NCI-H2029 (cell line): Measurements from ENCODE around the gene S100A16.
"Not testable (repeated sequence)": the region's sequence is repeated elsewhere in the genome, so short reads cannot be mapped to it uniquely, and the experiment has no call there.

Experiments used
- DNase-seq: peaks from one replicate; lab custom pipeline; 2025; lab: John Stamatoyannopoulos, UW

S100A16 gene, protein sequence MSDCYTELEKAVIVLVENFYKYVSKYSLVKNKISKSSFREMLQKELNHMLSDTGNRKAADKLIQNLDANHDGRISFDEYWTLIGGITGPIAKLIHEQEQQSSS

DNA sequence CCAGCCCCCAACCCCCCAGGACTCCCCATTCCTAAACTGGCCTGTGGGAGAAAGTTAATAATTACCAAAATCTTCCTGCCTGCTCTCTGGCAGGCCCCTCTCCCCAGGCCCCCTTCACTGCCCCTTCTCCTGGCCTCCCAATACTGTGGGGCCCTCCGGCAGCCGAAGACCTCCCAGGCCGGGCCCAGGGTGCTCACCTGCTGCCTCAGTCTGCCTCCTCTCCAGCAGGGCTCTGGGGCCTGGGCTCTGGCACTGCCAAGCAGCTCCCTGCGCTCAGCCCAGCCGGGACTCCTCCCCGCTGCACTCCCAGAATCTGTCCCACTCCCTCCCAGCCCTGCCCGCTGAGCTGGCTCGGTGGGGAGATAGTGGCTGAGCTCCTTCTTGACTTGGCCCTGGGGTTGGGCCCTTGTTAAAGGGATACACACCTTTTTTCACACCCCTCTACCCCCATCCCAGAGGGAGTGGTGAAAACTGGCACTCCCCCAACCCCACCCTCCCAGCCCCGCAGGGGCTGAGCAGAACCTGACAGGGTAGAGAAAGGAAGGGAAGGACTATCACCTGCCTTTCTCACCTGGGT, at the start of gene S100A16:
TSS of gene S100A16 (minus strand) at position 383 of the 577 bp plus-strand sequence. CDS start 4,986 bp downstream, outside the sequence.
- DNase-seq: no peak

DNA sequence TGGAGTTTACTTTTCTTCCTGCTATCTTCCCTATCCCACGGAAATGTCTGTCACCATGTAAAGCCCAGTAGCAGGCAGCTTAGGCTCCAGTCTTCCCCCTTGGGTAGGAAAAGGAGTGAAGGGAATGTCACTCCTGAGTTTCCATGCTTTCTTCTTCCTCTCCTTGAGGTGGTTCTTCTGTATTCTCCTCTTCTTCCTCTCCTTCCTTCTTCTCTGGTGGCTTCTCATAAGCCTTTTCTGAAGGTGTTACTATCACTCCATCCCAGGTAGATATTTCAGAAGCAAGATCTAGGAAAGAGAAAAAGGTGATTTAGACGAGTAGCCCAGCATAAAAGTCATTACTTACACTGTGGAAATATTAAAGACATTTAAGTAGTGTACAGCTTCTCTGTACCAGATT, 49.3 kb upstream of the S100A16 start:
- no peak for DNase-seq

DNA sequence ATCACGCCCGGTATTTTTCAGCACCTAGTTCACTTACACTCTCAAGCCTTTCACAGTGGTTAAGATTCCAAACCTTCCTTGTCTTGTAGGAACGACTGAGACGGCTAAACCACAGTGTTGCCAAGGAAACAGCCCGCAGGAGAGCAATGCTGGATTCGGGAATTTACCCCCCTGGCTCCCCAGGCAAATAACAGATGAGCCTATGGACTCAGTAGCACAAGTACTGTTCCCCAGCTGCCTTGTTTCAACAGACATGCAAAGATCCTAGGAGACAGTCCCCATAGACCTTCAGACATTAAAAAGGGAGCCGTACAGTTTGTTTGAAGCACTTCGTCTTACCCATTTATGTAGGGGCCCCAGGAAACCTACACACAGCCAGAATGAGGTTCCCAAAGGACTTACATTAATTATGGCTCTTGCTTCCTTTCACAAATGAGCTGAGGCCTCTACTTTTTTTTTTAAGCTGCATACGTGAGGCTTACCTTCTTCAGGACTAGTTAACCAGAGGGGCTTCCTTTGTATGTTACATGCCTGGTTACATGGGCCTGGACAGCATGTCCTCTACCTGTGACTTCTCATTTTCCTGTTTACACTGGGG, 48.3 kb upstream of the S100A16 start:
- DNase-seq: no peak

DNA sequence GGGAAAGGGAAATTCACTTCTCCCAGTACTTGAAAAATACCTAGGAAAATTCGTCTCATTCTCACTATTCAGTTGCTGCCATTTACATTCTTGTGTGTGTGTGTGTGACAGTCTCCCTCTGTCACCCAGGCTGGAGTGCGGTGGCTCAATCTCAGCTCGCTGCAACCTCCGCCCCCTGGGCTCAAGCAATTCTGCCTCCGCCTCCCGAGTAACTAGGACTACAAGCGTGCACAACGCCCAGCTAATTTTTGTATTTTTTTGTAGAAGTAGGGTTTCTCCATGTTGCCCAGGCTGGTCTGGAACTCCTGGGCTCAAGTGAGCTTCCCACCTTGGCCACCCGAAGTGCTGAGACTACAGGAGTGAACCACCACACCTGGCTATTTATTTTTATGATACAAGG, 46.7 kb upstream of the S100A16 start:
- DNase-seq: no peak

DNA sequence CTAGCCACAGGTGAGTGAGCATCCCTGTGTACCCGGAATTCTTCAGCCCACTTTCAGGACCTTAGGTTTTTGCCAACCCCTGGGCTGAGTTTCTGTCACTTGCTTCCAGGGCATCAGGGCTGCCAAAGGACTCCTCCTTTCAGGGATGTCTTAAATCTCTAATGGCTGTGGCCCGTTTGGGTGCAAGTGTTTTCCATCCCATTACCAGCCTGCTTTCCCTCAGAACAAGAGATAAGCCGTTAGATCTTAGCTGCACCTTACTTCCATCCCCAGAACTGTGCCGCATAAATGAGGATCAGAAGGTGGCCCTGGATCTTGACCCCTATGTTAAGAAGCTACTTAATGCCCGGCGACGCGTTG, 46.2 kb upstream of the S100A16 start:
- no peak for DNase-seq

DNA sequence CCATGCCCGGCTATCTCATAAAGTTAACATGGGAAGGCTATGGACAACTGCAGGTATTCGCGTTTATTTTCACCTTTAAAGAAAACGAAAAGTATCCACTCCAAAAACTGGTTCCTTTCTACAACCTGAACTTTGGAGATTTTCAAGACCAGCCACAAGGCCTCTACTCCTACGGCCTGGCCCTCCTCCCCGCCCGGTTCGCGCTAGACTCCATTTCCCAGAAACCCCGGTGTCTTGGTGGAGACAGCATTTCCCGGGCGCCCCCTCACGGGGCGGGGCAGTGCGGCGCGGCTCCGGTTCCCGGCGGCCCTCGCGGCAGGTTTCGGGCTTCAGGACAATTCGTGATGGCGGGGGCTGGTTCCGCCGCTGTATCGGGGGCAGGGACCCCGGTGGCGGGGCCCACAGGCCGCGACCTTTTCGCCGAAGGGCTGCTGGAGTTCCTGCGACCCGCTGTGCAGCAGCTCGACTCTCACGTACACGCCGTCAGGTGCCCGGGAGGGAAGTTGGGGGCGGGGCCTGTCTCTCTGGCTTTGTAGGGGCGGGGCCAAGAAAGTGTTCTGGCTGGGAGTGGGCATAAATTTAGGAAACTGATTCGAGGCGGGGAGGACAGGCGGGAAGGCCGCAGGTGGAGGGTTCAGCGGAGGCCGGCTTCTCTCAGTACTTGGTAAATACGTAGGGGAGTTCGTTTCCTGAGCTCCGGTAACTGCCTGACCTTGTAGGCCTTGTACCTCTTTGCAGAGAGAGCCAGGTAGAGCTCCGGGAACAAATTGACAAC, 45.6 kb upstream of the S100A16 start, which contains the start of gene SNAPIN:
TSS of gene SNAPIN (plus strand) at position 304 of the 775 bp plus-strand sequence. CDS start at position 345, 41 bp downstream.
- DNase-seq: peak; percentile 67

DNA sequence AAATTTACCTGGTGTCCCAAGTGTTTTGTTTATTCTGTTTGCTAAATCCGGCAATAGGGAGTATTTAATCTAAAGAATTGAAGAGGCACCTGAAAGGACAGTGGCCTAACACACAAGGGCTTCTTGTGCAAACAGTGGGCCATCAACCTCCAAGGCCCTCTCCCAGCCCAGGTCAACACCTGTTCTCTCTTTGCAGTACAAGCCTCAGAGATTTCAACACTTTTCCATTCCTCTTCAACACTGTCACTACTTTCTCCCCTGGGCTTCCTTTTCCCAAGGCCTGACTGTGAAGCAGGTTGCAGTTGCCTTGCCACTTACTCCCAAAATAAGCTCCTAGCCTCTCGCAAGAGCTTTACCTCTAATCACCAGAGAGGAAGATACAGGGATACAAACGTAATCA, 42.4 kb upstream of the S100A16 start:
- peak; percentile 36 for DNase-seq

DNA sequence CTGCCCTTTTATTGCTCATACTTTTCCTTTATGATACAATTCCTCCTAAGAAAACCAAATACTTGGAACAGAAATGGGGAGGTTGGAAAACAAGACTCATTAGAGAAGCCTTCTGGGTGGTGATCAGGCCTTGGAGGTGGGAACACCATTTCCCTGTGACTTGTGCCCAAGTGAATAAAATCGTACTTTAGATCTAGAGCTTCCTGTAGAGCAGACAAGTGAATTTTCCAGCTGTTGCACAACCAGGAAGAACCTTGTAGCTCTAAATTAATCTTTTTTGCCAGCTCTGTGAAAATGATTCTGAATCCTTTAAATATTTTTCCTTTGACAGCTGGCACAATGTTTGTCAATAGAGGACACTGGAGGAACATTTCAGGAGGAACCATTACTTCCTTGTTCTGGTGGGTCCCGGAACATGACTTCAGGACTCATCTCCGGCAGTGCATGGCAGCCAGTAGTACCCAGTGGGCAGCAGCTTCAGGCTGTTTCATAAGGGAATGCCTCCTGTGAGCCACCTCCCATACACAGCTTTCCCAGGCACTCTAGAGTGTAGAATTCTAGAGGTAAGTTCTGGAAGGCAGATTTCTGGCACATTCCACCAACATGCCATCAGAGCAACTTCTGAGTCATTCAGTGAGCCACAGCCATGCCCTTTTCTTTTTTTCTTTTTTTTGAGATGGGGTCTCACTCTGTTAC, 40.0 kb upstream of the S100A16 start:
- peak; percentile 18 for DNase-seq

DNA sequence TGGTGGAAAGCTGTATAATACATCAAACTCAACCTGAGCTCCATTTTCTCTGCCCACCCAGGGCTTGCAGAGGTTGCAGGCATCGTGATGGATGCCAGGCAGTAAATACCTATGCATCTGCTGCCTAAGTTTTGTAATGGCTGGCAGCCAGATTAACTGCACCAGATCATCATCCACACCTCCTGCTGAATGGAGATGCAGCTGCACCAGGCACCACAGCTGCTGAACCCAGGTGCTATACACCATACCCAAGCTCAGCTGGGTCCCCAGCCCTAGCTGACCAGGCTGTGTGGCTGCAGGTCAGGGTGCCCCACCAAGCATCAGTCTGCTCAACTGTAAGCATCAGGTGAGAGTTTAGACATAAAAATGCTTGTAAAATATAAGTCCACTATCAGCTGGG, 38.8 kb upstream of the S100A16 start:
- DNase-seq: no peak

DNA sequence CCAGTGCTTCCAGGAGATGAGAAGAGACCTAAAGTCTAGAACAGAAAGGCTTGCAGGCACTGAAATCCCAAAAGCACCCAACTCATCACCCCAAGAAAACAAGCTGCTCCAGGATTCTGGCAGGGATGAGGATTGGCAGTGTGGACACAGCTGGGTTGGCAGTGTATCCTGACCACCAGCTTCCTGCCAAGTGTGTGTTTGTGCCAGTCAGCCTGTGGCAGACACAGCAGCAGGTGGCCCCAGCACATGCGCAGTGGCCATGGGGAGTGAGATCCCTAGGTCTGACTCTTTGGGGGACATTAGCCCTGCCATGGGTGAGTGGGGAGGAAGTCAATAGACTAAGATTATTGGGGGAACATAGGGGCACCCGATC, 36.9 kb upstream of the S100A16 start:
- peak; percentile 94 for DNase-seq

DNA sequence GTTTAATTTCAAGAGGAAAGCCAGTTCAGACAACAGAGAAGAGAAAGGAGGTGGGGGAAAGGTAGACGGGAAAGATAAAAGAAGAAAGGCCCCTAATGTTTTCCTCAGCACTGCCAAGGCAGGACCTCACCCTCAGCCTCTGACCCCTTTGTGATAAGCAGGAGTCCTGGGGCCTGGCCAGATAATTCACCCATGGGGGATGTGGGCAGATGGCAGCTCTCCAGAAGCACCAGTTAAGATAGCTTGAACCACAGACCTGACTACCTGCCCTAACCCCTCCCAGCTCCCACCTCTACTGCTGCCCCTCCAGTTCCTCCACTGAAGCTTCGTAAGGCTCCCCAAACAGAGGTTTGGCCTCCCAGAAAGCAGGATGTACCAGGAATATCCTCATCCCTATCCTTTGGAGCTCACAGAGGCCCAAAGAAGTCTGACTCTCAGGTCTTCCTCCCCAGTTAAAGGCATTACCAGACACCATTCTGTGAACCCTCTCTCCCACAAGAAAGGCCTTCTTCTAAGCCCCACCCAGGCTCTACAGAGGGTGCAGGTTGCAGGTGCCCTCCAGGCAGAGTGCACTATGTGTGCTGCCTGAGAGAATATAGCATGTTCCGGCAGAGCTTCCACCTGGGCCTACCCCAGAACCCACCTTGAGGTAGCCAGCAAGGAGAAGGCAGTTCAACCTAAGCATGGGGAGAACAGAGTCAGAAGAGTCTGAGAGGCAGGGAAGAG, 36.4 kb upstream of the S100A16 start:
- DNase-seq: peak; percentile 66

DNA sequence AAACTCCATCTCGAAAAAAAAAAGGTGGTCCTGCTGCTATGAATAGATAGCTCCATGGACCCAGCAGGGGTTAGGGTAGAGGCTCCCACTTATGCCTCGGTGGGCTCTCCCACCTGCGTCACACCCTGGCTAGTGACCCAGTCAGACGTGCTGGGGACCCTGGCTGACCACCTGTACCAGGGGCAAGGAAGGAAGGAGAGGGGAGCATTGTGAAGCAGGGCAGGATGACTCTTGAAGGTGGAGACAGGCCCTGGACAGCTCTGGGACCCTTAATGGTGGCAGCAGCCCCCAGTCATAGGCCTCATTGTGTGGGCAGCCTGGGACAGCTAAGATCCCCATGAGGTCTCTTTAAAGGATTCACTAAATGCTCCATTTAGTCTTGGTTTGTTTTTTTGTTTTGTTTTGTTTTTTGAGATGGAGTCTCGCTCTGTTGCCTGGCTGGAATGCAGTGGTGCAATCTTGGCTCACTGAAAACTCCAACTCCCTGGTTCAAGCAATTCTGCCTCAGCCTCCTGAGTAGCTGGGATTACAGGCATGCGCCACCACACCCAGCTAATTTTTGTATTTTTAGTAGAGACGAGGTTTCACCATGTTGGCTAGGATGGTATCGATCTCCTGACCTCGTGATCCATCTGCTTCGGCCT, 35.2 kb upstream of the S100A16 start:
- DNase-seq: no peak

DNA sequence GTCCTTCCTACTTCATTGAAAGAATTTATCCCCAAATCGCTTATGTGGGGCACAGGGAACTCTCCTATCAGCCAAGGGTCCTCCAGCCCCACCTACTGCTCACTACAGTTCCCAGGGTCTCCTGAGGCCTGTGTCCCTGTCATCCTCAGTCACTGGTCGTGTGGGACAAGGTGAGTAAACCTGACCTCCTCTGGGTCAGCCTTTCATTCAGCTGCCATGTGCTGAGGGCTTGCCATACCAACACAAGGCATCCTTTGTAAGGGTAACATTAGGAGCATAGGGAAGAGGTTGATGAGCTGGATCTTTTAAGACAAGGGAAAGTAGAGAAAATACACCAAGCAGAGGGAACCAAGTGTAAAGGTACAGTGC, 34.4 kb upstream of the S100A16 start:
- DNase-seq: no peak

DNA sequence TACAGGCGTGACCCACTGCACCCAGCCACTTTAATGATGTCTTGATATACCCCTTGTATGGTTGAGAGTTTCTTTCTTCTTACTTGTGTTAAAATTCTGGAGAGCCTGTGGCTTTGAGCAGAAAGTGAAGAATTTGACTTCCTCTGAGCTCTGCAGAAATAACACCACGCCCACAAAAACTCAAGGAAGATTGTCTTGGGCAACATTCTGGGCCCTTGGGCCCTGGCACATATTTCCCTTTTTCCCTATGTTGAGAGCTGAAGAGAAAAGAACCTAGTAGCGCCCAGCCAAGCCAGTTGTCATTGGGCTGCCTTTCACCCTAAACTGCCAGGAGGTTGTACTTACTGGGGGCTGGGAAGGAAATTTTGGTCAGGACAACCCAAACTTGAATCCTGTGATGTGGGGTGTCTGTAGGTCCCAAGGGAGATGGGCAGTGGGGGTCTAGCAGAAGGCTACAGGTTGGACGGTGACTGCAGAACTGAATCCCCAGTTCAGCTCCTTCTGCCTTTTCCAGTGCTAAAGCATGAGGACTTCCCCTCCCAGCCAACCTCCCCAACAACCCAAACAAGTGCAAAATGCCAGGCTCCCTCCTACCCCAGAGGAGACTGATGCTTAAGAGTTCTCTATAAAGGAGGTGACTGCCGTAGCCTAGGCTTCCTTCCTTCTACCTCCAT, 33.9 kb upstream of the S100A16 start:
- DNase-seq: no peak

DNA sequence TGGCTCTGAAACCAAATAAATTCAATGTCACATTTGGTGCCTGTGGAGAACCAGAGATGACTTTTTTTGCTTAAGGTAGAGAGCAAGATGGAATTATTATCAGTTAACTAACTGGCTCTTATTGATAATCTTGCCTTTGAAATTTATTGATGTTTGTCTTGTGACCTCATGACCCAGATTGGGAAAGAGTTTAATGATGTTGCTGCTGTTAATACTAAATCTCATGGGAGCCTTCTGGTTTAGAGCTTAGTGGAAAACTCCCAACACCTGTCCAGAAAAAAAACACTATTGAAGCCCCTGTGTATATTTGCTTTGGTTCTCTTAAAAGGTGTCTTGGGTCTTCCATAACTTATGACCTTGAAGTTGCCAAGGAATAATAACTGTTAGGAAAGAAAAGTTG, 30.9 kb upstream of the S100A16 start:
- no peak for DNase-seq

DNA sequence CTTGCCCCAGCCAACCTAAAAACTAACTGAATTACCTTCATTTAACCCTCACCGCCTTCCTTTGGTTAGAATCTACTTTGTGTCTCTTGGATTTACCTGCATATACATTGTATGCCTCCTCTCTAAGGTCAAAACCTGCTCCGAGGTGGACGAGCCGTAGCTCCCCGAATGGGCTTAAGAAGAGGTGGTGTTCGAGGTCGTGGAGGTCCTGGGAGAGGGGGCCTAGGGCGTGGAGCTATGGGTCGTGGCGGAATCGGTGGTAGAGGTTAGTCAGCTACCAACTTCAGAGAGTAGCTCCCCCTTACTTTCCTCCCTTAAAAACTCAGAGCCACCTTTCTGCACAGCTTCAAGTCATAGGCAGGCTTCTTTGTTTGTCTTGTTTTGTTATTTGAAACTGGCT, 30.2 kb upstream of the S100A16 start:
- DNase-seq: no peak

DNA sequence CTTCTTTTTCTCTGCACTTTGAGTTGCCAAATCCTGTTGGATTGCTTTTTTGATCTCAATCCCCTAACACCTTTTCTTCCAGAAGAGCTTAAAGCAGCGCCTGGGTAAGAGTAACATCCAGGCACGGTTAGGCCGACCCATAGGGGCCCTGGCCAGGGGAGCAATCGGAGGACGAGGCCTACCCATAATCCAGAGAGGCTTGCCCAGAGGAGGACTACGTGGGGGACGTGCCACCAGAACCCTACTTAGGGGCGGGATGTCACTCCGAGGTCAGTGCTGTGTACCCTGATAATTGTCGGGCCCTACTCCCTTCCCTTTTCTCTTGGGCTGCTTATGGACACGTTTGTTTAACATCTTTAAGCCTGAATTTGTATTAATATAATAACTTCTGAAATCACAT, 29.2 kb upstream of the S100A16 start:
- no peak for DNase-seq

DNA sequence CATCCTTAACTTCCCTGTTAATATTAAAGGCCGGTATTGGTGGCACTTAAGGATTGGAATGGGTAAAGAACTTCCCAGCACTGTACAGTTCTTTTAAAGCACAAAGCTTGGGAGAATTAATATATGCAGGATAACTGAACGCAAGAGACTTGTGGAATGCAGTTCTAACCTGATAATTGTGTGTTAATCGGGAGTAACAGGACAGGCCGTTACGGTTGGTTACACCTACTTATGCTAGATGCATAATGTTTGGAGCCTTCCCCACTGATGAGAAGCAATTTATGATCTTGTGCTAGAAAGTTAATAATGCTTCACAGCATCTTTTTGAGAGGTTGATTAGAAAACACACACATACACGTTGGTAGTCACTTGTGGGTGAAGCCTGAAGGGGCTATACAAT, 27.9 kb upstream of the S100A16 start:
- no peak for DNase-seq

DNA sequence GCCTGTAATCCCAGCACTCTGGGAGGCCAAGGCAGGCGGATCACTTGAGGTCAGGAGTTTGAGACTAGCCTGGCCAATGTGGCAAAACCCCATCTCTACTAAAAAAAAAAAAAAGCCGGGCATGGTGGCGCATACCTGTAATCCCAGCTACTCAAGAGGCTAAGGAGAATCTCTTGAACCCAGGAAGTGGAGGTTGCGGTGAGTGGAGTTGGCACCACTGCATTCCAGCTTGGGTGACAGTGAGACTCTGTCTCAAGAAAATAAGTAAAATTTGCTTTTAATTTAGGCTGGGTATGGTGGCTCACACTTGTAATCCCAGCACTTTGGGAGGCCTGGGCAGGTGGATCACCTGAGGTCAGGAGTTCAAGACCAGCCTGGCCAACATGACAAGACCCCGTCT, 27.3 kb upstream of the S100A16 start:
- not testable (repeated sequence) for DNase-seq

DNA sequence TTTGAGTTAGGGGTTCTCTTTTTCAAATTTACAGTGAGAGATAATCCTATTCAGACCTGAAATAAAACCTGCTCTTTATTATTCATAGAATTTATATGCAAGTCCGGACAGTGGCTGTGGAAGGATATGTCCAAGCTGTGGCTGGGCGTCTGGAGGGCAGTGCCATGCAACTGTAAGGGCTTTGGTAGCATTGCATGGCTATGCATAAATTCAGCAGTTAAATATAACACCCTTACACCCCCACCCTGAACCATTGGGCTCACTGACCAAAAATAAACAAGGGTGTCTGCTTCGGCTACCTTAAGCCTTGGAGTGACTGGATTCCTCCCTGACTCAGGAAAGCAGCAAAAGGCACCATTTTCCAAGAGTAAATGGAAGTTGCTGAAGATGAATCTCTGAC, 26.3 kb upstream of the S100A16 start:
- no peak for DNase-seq

DNA sequence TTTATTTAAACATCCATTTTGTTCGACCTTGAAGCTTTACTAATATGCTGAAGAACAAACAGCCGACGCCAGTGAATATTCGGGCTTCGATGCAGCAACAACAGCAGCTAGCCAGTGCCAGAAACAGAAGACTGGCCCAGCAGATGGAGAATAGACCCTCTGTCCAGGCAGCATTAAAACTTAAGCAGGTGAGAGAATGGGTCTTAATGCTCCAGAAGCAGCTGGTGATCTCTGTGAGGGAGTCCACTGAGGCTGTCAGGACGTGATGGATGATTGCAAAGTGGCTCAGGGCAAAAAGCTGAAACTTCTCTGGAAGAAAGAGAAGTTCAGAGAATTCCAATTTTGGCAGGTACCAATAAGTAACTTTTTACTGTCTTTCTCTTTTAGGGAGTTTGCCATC, 25.3 kb upstream of the S100A16 start:
- no peak for DNase-seq
